ENCODE results near the gene TNFRSF13B. TPM values are rescaled to one million over a fixed set of nuclear protein-coding genes. Genes with fewer than 3 reads are reported as not detected.
A peak's percentile ranks its signal among the peaks of the same experiment; 100 is the strongest.

TNFRSF13B gene
- total and polyA plus RNA-seq, 10 of the 15 experiments (the other 5 are each of a cell fraction or from before 2014, with no cell fraction given), result 15.5 to 231 (median 119) TPM

DNA sequence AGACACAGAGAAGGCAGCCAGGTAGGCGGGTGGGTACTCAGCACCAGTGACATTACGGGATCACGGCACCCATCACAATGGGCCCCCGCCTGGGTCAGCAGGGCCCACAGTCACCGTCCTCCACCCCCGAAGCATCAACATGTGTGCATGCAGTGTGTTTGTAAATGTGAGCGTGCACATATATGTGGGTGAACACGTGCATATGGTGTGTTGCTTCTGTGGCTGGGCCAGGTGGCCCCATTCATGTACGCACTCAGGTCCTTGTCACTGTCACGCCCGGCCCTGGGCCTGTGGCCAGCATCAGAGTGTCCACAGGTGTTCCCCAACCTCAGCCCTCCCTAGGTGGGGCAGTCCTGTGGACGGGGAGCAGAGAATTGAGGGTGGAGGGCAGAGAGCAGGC lies 37.1 kb downstream of the TNFRSF13B start (continued):
- TF ChIP-seq RB1 (IDR thresholded peaks at IDR 0.05; ENCODE audit: borderline replicate concordance), result no peak
- no peak for TF ChIP-seq TCF7 (IDR thresholded peaks at IDR 0.05; ENCODE audit: borderline replicate concordance)
- no peak for TF ChIP-seq MXI1 (IDR thresholded peaks at IDR 0.05; ENCODE audit: low read depth, low read length)
- TF ChIP-seq PAX5 (IDR thresholded peaks at IDR 0.05; ENCODE audit: borderline replicate concordance, low read depth, low read length), result no peak
- TF ChIP-seq FOS (IDR thresholded peaks at IDR 0.05; ENCODE audit: borderline replicate concordance, extremely low read depth, insufficient read length), result no peak
- TF ChIP-seq, protein P1, sequence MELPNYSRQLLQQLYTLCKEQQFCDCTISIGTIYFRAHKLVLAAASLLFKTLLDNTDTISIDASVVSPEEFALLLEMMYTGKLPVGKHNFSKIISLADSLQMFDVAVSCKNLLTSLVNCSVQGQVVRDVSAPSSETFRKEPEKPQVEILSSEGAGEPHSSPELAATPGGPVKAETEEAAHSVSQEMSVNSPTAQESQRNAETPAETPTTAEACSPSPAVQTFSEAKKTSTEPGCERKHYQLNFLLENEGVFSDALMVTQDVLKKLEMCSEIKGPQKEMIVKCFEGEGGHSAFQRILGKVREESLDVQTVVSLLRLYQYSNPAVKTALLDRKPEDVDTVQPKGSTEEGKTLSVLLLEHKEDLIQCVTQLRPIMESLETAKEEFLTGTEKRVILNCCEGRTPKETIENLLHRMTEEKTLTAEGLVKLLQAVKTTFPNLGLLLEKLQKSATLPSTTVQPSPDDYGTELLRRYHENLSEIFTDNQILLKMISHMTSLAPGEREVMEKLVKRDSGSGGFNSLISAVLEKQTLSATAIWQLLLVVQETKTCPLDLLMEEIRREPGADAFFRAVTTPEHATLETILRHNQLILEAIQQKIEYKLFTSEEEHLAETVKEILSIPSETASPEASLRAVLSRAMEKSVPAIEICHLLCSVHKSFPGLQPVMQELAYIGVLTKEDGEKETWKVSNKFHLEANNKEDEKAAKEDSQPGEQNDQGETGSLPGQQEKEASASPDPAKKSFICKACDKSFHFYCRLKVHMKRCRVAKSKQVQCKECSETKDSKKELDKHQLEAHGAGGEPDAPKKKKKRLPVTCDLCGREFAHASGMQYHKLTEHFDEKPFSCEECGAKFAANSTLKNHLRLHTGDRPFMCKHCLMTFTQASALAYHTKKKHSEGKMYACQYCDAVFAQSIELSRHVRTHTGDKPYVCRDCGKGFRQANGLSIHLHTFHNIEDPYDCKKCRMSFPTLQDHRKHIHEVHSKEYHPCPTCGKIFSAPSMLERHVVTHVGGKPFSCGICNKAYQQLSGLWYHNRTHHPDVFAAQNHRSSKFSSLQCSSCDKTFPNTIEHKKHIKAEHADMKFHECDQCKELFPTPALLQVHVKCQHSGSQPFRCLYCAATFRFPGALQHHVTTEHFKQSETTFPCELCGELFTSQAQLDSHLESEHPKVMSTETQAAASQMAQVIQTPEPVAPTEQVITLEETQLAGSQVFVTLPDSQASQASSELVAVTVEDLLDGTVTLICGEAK (IDR thresholded peaks at IDR 0.05; ENCODE audit: borderline replicate concordance), result no peak
- TF ChIP-seq ZBTB33 (IDR thresholded peaks at IDR 0.05), result no peak
- TF ChIP-seq USF2 (IDR thresholded peaks at IDR 0.05; ENCODE audit: borderline replicate concordance, low read depth, low read length), result no peak
- TF ChIP-seq IRF4 (IDR thresholded peaks at IDR 0.05; ENCODE audit: low read depth, low read length), result no peak
- no peak for TF ChIP-seq ZZZ3 (IDR thresholded peaks at IDR 0.05; ENCODE audit: control insufficient read depth, insufficient read length, low read depth)
- TF ChIP-seq, protein P2, sequence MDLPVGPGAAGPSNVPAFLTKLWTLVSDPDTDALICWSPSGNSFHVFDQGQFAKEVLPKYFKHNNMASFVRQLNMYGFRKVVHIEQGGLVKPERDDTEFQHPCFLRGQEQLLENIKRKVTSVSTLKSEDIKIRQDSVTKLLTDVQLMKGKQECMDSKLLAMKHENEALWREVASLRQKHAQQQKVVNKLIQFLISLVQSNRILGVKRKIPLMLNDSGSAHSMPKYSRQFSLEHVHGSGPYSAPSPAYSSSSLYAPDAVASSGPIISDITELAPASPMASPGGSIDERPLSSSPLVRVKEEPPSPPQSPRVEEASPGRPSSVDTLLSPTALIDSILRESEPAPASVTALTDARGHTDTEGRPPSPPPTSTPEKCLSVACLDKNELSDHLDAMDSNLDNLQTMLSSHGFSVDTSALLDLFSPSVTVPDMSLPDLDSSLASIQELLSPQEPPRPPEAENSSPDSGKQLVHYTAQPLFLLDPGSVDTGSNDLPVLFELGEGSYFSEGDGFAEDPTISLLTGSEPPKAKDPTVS (IDR thresholded peaks at IDR 0.05; ENCODE audit: low read depth, low read length), result no peak
- 0 out of 2 replicates have a peak, but pooled peaks have one; percentile 32 for TF ChIP-seq POLR2AphosphoS2 (IDR thresholded peaks at IDR 0.05; ENCODE audit: low read depth, low read length)
- TF ChIP-seq, protein P3, sequence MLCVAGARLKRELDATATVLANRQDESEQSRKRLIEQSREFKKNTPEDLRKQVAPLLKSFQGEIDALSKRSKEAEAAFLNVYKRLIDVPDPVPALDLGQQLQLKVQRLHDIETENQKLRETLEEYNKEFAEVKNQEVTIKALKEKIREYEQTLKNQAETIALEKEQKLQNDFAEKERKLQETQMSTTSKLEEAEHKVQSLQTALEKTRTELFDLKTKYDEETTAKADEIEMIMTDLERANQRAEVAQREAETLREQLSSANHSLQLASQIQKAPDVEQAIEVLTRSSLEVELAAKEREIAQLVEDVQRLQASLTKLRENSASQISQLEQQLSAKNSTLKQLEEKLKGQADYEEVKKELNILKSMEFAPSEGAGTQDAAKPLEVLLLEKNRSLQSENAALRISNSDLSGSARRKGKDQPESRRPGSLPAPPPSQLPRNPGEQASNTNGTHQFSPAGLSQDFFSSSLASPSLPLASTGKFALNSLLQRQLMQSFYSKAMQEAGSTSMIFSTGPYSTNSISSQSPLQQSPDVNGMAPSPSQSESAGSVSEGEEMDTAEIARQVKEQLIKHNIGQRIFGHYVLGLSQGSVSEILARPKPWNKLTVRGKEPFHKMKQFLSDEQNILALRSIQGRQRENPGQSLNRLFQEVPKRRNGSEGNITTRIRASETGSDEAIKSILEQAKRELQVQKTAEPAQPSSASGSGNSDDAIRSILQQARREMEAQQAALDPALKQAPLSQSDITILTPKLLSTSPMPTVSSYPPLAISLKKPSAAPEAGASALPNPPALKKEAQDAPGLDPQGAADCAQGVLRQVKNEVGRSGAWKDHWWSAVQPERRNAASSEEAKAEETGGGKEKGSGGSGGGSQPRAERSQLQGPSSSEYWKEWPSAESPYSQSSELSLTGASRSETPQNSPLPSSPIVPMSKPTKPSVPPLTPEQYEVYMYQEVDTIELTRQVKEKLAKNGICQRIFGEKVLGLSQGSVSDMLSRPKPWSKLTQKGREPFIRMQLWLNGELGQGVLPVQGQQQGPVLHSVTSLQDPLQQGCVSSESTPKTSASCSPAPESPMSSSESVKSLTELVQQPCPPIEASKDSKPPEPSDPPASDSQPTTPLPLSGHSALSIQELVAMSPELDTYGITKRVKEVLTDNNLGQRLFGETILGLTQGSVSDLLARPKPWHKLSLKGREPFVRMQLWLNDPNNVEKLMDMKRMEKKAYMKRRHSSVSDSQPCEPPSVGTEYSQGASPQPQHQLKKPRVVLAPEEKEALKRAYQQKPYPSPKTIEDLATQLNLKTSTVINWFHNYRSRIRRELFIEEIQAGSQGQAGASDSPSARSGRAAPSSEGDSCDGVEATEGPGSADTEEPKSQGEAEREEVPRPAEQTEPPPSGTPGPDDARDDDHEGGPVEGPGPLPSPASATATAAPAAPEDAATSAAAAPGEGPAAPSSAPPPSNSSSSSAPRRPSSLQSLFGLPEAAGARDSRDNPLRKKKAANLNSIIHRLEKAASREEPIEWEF (IDR thresholded peaks at IDR 0.05; ENCODE audit: insufficient replicate concordance, low read depth, low read length), result no peak
- TF ChIP-seq MTA3 (IDR thresholded peaks at IDR 0.05; ENCODE audit: borderline replicate concordance, low read length), result 0 out of 2 replicates have a peak, but pooled peaks have one; percentile 32
- no peak for TF ChIP-seq HDGF (IDR thresholded peaks at IDR 0.05)
- no peak for TF ChIP-seq GATAD2B (conservative IDR thresholded peaks at IDR 0.05; ENCODE audit: low read depth)
- no peak for TF ChIP-seq ZBED1 (IDR thresholded peaks at IDR 0.05; ENCODE audit: borderline replicate concordance)
